ENCODE data around the gene TGFB2.

DNA sequence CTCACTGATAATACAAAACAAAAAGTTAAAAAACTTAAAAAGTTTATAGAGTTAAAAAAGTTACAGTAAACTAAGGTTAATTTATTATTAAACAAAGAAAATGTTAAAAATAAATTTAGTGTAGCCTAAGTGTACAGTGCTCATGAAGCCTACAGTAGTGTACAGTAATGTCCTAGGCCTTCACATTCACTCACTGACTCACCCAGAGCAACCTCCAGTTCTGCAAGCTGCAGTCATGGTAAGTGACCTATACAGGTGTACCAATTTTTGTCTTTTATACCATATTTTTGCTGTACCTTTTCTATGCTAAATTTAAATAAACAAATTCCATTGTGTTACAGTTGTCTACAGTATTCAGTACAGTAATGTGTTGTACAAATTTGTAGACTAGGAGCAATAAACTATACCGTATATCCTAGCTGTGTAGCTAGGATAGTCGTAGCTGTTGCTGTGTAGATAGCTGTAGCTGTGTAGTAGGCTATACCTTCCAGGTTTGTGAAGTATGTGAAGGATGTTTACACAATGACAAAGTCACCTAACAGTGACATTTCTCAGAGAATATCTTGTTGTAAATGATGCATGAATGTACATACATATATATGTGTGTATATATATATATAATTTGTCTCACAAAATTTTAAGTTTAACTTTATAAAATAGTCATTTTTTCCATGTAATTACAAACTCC, 140.2 kb downstream of the TGFB2 start:
- TF ChIP-seq, protein P1, sequence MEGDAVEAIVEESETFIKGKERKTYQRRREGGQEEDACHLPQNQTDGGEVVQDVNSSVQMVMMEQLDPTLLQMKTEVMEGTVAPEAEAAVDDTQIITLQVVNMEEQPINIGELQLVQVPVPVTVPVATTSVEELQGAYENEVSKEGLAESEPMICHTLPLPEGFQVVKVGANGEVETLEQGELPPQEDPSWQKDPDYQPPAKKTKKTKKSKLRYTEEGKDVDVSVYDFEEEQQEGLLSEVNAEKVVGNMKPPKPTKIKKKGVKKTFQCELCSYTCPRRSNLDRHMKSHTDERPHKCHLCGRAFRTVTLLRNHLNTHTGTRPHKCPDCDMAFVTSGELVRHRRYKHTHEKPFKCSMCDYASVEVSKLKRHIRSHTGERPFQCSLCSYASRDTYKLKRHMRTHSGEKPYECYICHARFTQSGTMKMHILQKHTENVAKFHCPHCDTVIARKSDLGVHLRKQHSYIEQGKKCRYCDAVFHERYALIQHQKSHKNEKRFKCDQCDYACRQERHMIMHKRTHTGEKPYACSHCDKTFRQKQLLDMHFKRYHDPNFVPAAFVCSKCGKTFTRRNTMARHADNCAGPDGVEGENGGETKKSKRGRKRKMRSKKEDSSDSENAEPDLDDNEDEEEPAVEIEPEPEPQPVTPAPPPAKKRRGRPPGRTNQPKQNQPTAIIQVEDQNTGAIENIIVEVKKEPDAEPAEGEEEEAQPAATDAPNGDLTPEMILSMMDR (IDR thresholded peaks at IDR 0.05; ENCODE audit: poor library complexity) = no peak
- TF ChIP-seq EZH2phosphoT487 (IDR thresholded peaks at IDR 0.05; ENCODE audit: low read depth, severe bottlenecking, unreplicated experiment) (no peak), EZH2 (IDR thresholded peaks at IDR 0.05; ENCODE audit: borderline replicate concordance) (no peak)
